ENCODE data around the gene NALF2.

DNA sequence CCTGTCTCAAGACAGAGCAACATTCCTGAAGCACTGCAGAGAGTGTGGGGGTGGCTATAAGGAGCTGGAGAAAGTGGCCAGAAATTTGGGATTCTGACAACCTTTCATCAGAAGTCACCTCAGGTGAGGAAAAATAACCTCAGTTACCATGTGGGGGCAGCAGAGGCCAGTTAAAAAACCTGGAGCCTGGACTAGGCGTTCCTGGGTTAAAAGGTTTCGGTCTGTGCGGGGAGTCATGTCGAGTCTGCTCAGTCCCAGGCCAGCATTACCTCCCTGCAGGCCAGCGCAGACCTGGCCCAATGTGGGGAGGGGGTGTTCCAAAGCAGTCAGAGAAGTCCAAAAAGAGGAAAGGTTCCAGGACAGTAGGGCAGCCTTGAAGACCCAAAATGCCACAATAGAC is 10.9 kb upstream of the NALF2 start:
- TF ChIP-seq CTCF (IDR thresholded peaks at IDR 0.05): peak in 3 of 6 experiments; percentile 26 to 37 (median 35)
- no peak for TF ChIP-seq POLR2A (IDR thresholded peaks at IDR 0.05)
